Cerebellar nuclear complex (tissue), 1 donor: ENCODE results near the gene CCDC175.
A peak's percentile ranks its signal among the peaks of the same experiment; 100 is the strongest.

Experiments
- DNase-seq, 2 experiments: peaks; one replicate each; lab custom pipeline; 2025; lab: John Stamatoyannopoulos, UW

CCDC175 gene

GRCh38 chr14:59482541-59483331 lies 93.9 kb downstream of the CCDC175 start:
- DNase-seq = no peak

- no peak for DNase-seq
These were observed 94.6 kb downstream of the CCDC175 start for GRCh38 chr14:59481871-59482540.

- no peak for DNase-seq
These were observed 95.2 kb downstream of the CCDC175 start for GRCh38 chr14:59481407-59481806.

DNA sequence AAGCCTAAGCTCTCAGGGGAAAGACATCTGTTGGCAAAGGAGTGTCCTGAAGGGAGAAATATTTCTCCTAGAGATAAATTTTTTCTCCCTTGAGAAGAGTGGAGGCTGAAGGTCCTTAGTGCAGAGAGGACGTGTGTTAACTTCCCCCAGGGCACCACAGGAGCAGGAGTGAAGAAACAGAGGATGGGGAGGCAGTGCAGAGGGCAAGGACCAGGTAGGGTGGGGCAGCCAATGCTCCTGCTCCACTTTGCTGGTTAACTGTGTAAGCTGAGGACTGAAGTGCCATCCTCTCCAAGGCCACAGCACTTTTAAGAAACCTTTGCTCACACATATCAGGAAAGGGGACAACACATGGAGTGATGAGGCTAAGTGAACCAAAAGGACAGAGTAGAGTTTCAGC lies 96.4 kb downstream of the CCDC175 start:
- no peak for DNase-seq

- DNase-seq = no peak
These were observed 98.1 kb downstream of the CCDC175 start for GRCh38 chr14:59478540-59478939.

GRCh38 chr14:59475709-59476108 lies 100.9 kb downstream of the CCDC175 start:
- DNase-seq = no peak

GRCh38 chr14:59474172-59474571 lies 102.4 kb downstream of the CCDC175 start:
- no peak for DNase-seq

DNA sequence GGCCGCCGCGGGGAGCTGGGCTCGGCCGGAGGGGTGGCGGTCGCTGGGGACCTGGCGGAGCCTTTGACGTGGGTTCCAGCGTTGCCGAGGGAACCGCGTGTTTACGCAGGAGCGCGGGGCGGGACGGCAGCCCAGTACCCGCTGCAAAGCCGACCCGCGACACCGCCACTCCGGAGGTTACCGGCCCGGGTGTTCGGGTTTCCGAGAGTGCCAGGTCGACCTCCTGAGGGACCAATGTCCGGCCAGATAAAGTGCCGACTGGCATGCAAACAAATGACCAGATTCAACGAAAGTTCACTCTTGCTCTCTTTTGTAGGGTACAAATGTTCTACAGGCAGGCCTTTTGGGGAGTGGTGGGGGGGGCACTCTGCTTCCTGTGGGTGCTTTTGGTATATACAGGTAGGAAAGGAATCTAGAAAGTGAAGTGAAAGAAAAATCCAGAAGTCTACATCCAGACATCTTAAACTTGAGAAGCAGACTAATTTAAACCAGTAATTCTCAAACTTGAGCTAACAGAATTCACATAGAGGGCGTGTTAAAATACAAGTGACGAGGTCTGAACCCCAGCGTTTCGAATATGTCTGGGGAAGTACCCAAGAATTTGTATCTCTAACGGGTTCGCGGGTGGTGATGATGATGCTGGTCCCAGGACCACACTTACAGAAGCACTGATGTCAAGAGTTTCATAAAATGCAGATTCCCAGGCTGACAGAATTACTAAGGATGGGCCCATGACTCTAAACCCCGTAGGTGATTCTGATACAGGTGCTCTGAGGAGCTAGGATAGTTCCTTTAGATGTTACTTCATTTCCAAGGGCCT lies 111.1 kb downstream of the CCDC175 start, which contains the start of gene GPR135:
Gene GPR135 (minus strand): TSS at position 65 of the 820 bp plus-strand sequence. CDS start 154 bp downstream, outside the sequence.
- DNase-seq = no peak

GRCh38 chr14:59464486-59465315 lies 111.9 kb downstream of the CCDC175 start:
- peak in 1 of 2 experiments; percentile 16 for DNase-seq

DNA sequence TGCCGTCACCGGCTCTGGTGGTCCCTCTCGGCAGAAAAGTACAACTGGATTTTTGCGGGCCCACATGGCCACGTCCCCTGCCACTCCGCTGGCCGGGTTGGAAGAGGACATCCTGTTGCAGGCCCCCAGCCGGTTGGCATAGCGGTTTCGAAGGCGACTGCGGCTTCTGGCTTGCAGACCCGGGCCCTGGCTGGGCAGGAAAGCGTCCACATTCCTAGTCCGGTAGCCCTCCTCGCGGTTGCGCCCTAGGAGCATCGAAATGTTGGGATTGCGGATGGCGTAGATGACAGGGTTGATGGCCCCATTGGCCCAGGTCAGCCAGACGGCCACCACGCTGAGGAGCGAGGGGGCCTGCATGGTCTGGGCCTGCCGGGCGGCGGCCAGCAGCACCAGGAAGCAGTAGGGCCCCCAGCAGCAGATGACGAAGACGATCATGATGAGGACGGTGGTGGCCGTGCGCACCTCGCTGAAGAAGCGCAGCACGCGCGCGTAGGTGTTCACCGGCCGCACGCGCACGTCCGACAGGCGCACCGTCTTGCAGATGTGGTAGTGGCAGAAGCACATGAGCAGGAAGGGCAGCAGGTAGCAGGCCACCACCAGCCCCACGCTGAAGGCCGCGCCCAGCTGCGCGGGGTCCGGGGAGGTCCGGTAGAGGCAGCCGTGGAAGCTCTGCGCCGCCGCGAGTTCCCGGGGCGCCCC lies 112.7 kb downstream of the CCDC175 start:
- no peak for DNase-seq

GRCh38 chr14:59461891-59462290 lies 114.7 kb downstream of the CCDC175 start:
- DNase-seq = no peak

DNA sequence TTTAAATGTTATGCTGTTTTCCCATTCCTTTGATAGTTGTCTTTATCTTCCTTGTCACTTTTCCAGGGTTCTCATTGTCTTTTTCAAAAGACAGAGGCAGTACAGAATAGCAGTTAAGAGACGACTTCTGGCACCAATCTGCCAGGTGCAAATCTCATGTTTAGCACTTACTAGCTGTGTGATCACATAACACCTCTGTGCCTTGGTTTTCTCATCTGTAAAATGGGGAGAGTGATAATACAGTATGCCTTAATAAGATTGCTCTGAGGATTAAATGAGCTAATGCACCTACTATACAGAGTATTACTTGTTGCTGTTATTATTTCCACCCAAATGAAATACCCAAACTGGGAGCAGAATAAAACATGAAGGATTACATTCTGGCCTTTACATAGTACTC lies 116.2 kb downstream of the CCDC175 start:
- no peak for DNase-seq

DNA sequence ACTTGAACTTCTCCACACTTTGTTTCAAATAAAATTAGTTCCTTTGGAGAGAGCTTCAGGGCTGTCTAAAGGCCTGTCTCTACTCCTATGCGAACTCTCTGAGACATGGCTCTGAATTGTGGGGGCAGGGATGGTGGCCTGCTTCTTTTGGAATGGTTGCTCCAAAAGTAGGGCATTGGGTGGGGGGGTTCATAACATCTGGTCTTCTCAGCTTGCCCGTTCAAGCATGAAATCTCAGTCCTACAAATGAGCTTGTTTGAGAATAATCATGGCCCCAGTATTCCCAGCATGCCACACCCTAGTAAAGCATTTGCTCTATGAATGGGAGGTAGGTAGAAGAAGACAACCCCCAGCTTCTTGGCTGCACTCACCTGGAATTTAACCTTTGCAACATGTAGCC lies 118.1 kb downstream of the CCDC175 start:
- DNase-seq = no peak

GRCh38 chr14:59455411-59455810 lies 121.2 kb downstream of the CCDC175 start:
- no peak for DNase-seq
